Amniotic epithelial cell (primary cell): Measurements from ENCODE around the gene ZBTB17.
A peak's percentile ranks its signal among the peaks of the same experiment; 100 is the strongest.
"Not testable (repeated sequence)": the region's sequence is repeated elsewhere in the genome, so short reads cannot be mapped to it uniquely, and the experiment has no call there.

Experiments used
- DNase-seq: peaks from one replicate; pipeline ENCODE4 v3.0.0-alpha.2; 2010; ENCODE audit warnings: low read depth

The ZBTB17 gene

DNA sequence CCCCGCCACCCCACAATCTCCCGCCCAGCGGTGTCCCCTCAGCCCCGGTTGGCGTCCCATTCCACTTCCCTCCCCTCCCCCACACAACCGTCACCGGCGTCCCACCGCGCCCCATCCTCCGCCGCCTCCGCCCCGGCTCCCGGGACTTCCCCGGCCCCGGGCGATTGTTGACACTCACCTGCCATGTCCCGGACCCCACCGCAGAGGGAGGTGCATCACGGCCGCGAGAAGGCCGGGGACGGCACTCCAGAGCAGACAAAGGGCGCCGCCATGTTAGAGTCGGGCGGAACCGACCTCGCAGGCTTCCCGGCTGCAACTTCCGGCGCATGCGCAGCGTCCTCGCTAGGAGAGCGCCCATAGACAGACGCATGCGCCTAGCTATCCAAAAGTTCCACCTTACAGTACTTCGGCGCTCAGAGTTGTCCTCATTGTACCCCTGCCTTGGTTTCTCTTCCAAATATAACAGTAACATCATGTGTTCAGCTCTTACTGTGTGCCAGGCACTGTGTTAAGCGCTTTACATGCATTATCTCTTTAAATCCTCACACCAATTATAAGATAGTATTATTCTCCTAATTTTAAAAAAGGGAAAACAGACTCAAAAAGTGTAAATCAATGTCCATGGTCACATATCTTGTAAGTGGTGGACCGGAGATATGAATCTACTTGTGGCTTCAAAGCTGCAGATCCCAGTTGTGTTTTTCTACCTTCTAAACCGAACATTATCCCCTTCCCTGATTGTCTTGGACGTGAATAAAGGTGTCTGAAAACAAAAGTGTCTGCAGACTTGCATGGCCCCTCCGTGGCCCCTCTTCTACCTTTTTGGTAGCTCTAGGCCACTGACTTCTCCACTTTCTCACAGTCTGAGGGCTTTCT lies at the start of gene ZBTB17:
TSS of gene ZBTB17 (minus strand) at position 297 of the 876 bp plus-strand sequence. CDS start 27,606 bp downstream, outside the sequence.
- DNase-seq = peak; percentile 81

DNA sequence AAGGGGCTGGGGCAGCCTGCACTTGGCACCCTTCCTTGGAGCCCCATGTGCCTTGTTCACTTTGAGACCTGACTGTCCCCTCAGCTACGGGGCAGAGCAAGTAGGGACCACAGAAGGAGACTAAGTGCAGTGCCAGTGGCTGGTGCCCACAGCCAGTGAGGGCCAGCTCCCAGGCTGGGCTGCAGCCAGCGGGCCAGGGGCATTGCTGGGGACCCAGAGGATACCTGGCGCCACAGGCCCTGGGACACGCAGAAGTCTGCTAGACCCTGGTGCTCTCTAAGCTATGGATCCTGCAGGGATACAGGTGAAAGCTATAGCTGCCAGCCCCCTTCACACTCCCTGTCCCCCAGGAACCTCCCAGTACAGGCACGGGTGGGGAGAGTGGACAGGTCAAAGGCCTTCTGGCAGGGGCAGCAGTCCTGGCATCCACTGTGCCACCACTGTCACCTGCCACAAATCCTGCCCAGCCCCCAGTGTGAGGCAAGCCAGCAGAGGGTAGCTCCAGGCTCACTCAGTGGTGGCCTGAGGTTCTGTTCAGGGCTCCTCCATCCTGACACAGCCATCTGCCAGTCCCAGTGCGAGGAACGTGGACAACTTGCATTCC lies 47.3 kb upstream of the ZBTB17 start:
- no peak for DNase-seq

DNA sequence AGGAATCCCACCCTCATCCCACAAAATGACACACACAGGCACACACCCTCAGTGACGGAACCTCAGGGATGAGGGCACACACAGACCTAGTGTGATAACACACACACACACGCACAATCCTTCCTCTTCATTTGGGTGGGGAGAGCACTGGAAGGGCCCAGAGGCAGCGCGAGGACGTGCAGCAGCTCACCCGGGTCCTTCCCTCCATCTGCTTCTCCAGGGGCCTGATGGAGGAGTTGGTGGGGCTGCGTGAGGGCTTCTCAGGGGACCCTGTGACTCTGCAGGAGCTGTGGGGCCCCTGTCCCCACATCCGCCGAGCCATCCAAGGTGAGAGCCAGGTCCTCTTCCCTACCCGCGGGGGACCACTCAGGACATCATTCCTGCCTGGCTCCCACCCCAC lies 46.5 kb upstream of the ZBTB17 start:
- no peak for DNase-seq

DNA sequence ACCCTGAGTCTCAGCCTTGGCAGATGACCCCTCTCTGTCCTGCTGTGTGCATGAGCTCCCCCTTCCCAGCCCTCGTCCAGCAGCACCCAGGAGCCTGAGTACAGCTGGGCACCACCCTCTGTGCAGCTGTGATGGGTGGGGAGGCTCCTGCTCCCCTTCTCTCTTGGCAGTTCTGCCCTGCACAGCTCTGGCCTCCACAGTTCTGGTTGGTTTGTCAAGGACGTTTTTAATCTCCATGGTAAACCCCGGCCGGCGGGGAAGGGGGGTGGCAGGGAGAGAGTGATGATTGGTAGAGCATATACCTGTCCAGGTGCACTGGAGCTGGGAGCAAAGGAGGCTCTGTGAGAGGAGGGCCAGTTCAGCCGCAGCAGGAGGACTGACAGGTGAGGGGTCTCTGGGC lies 45.8 kb upstream of the ZBTB17 start, which contains the start of gene CLCNKA:
TSS of gene CLCNKA (plus strand) at position 356 of the 400 bp plus-strand sequence. CDS start 584 bp downstream, outside the sequence.
- no peak for DNase-seq

DNA sequence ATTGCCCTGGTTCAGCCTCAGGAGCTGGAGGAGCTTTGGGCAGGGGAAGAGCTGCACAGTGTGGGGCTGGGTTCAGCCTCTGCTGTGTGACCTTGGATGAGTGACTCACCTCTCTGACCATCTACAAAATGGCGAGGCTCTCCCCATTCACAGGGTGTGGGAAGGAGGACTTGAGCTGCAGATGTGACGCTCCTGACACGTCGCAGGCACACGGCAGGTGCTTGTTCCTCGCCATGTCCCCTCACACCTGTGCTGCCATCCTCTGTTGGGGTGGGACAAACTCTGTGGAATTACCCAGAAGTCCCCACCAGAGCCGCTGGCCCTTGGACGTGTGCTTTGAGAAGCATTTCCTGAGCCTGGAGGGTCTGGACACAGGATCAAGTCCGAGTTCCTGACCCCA lies 45.0 kb upstream of the ZBTB17 start:
- not testable (repeated sequence) for DNase-seq

DNA sequence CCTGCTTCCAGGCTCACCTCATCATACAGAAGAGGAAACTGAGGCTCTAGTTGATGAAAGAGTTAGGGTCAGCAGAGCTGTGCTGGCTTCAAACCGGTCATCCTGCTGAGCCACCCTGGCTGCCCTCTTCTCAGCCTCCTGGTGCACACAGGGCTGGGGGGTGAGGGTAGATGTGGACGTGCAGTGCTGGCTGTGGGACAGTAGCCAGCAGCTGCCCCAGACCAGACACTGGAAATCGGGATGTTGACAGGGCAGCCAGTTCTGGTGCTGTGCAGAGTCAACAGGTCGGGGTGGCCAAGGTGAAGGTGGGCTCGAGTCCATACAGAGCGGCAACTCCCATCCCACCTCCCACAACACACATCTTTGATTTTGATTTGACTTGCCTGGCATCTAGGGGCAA lies 44.4 kb upstream of the ZBTB17 start:
- DNase-seq = no peak

DNA sequence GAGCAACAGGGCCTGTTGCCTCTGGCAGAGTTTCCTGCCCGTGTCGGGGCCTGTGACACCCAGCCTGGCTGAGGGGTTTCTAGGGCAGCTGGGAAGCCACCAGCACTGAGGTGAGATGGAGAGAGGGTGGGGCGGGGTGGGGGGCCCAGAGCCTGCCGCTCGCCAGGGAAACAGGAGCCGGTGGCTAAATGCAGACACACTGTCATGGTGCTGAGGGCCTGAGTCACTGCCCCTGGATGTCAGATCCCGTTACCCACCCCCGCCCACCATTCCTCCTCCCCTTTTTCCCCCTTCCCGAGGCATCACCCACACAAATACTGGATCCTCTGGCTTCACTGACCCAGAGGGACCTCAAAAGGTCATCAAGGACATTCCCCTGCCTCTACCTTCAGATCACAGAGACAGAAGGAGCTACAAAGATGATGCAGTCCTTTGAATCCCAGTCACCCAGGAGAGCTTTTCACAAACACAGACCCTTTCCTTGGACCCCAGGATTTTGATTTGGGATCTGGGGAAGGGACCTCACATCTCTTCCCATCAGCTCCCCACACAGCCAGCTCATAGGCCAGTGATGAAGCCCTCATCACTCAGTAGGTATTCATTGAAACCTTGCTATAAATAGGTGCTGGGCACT lies 43.9 kb upstream of the ZBTB17 start:
- no peak for DNase-seq

DNA sequence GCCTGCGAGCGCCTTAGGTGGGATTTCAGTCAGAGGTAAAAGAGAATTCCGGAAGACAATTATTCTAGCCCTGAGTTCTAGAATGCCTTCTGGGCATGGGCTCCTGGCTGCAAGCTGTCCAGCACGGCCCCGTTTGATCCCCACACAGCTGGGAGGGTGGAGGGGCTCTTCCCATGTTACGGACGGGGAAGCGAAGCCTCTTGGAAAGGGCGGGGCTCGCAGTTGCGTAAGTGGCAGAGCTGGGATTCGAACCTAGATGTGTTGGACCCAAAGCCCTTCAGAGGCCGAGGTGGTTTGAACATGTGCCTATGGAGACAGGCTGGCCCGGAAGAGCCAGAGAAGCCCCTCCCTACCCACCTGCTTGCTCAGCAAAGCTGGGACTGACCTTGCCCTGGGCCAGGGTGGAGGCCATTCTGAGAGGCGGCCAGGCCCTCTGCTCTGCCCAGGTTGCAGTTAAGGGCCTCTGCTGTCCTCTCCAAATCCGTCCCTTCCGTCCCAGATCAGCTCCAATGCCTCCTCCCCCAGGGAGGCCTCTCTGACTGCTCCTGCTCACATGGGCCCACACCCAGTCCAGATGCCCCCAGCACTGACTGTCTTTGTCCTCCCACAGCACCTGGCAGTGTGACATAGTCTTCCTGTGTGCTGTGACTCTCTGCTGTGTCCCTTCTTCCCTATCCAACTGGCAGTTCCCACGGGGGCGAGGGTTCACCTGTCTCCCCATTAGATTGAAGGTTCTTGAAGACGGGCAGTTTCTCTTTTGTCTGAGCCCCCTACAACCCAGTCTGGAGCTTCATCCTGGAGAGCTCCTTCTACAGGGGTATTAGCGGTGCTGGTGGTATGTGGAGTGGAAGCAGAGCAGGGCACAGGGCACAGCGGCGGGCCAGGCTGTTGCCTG lies 43.1 kb upstream of the ZBTB17 start:
- DNase-seq = no peak

DNA sequence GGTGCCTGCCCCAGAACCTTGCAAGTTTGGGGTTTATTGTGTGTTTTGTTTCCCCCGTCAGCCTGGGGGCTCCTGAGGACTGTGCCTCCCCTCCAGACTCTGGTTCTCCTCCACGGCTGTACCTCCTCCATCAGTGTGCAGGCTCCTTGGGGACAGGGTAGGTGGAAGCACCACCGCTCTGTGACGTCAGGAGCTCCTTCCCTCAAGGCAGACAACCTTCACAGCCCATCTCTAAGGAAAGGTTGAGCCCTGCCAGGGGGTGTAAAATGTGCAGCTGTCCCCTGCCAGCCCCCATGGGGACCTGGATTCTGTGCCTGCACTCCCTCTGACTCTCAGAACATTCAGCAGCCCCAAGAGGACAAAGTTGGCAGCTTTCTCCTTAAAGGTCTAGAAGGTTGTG lies 42.4 kb upstream of the ZBTB17 start:
- DNase-seq = no peak

DNA sequence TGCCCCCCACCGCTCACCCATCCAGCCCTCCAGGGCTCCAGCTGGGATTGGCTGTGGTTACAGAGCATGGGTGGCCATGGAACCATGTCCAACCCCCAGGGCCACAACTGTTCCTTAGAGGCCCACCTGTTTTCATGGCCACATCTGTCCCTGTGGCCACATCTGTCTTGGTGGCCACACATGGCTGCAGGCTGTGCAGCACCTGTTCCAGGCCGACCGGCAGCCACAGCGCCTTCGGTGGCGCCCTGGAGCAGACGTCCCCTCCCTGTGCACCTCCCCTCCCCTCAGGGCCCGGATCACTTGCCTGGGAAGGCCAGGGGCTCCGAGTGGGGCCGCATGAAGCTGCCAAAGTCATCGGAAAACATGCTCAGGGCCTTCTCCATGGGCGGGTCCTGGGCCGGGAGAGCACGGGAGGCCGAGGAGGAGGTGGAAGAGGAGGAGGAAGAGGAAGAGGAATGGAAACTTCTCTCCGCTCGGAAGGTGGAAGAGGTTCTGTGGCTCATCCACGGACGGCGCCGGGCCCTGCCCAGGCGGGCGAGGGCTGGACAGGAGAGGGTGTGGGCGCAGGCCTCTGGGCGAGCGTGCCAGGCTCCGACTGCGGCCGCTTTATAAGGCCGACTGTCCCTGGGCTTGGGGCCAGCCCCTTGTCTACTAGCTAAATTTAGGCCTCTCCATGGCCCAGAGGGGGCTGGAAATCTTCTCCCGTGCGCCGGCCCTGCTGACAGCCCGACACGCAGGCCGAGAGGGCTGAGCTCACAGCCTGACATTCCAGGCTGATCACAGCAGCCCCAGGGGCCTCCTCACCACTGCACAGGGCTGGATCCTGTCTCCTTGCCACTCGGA lies 41.8 kb upstream of the ZBTB17 start, which contains the start of gene HSPB7:
TSS of gene HSPB7 (minus strand) at position 583 of the 843 bp plus-strand sequence. CDS start at position 503, 80 bp downstream.
- peak; percentile 80 for DNase-seq

DNA sequence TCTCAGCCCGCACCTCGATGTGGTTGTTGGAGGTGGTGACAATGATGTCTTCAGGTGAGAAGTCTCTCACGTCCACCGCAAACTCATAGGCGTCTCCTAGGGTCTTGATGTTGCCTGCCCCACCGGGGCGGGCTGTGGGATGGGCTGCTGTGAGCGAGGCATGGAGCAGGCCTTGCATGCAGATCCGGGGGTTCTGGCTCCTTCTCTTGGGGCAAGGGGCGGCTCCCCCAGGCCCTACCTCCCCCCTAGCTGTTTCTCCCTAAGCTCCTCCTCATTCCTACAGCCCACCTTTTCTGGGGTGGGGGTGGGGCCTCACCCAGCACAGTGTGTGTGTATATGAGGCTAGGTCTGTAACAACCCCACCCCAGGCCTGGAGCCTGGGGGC lies 41.2 kb upstream of the ZBTB17 start:
- no peak for DNase-seq

DNA sequence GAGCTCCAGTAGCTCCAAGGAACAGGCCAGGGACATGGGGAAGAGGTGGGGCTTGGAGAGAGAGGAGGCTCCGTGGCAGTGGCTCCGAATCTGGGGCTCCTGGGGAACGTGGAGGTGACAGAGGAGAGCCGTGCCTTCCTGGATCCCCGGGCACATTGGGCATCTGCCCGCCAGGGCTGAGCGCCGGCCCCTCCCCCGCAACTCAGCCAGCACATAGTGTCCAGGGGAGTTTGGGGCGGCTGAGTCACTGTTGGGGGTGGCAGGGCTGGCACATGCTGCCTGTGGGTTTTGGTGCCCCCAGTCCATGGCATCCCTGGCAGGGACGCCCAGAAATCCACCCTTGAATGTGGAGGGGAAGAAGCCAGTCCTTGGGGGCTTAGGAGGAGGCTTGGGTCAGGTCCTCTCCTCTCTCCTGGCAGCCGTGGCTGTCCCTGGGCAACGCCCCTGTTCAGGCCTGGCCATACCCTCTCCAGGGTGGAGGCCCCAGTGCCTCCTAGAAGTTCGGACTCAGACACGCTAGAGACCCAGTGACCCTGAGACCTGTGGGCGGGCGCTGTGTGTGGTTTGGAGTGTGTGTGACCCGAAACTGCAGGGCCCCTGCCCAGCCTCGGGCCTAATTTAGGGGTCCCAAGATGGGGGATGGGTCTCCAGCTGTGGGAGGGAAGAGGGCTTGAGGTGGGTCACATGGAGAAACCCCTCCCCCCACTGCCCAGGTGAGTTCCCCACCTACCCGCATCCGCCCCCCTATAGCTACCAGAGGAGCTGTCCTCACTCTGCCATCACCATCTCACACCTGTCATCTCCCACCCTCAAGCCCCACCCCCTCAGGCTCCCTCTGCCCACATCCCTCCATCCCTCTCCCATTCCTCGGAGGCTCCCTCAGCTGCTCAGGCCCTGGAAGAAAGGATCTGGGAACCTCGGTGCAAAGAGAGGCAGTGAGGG lies 40.3 kb upstream of the ZBTB17 start:
- DNase-seq = no peak

DNA sequence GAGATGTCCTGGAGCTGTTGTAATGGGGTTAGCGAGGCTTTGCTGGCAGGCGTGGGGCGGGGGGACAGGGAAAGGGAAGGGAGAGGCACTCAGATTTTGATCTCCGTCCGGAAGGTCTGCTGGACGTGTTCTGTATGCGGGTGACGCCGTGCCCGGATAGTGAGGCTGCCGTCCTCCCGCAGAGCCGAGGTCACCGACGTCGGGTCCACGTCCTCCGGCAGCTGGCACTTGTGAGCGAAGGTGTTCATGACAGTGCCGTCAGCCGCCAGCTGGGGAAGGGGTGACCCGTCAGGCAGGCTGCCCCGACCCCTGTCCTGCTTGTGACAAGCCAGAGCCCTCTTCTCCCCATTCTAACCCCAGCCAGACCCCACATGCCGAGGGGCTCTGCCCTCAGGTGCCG lies 39.6 kb upstream of the ZBTB17 start:
- no peak for DNase-seq

DNA sequence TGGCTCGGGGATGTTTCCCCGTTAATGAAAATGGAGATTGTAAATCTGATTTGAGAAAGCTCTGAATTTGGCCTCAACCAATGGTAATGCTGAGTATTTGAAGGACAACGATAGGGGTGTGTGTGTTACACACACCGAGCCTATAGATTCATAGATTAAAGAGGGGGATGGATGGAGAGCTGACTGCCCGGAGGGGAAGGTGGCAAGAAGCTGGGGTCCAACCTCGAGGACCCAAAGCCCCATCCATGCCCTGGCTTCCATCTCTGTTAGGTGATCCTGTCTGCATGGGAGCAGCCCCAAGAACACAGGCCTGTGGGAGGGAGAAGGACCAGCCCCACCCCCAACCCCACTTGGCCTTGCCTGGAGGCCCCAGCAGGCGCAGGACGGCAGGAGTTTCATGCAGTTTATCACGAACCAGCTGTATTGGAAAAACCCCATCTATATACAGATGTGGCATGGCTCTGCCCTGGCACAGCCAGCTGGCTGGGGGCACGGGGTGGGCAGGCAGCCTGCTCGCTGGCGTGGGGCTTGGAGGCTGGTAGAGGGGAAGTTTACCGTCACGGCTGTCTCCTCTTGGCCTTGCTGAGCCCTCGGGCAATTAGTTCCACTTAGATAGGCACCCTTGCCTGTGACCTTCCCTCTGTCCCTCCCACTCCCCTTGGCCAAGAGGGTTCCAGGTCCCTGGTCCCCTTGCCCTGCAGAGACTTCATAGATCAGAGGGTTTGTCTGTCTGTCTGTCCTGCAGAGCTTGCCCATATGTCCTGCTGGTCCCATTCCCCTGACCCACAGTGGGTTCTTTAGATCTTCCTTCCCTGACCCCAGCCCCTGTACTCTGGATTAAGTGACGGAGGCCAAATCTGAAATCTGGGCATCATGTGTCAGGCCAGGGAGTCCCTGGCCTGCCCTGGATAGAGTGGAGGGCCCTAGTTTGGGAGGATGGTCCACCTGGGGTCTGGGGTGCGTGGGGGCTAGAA lies 38.9 kb upstream of the ZBTB17 start:
- DNase-seq = peak; percentile 64

DNA sequence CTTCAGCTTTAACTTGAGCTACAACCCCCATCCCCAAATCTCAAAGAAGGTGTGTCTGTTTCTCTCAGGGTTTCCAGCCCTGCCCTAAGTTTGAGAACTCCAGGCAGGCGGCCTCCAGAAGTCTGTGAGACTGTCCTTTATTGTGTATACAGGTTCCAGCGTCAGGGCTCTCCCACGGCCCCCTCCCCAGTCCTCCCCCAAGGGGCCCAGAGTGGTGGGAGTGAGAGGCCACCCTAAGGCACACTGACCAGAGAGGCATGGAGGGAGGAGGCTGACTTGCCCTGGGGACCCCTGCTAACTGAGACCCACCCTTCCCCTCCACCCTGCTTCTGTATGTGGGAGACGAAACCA lies 38.0 kb upstream of the ZBTB17 start:
- no peak for DNase-seq

DNA sequence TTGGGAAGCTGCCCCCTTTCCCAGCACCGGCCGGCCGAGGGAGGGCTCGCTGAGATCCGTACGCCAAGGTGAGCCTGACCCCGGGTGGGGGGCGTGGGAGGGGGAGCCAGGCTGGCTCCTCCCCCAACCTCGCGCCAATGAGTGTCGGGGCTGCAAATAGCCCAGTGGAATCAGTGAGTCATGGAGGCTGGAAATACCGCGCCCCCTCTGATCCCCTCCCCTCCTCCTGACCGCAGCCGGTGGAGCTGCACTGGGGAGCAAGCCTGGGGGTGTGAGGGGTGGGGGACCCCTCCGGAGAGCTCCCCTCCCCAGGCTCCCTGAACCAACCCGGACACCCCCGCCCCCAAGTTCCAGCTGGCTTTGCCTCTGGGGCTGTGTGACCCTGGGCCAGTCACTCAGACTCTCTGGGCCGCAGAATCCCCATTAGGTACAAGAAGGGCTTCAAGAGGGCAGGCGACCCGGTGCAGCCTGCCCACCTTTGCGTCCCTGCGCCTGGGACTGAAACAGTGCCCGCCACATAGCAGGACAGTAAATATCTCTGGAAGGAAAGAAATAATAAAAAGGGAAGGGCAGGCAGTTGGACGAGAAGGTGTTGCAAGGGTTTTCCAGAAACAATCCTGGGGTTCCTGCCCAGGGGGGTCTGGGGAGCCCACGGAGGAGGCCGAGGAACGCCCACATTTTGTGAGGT lies 37.5 kb upstream of the ZBTB17 start:
- peak; percentile 74 for DNase-seq

DNA sequence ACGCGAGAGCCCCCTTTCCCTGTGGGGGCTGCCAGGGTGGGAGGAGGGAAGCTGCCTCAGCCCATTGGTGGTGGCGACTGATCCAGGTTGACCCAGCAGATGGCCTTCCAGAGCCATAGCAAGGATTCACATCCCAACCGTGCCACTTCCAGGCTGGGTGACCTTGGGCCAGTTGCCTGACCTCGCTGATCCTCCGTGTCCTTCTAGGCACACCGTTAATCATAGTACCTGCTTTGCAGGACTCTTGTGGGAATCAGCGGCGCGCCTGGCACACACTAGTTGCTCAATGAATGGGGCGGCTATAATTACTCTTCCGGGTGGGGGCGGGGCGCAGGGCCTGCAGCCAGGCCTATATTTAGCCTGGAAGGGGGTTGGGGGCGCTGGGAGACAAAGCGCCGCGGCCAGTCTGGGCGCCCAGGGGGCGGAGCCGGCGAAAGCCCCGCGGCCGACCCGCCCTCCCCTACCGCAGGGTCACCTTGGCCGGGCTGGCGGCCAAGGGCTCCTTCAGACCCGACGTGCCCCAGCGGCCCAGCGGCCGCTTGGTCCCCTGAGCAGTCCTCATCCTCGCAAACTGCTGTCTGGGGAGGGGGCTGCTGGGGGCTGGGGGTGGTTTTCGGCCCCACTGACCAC lies 36.8 kb upstream of the ZBTB17 start:
- peak; percentile 78 for DNase-seq
